Epithelial cell of proximal tubule (primary cell): ENCODE data around the gene ESPL1. TPM values are rescaled to one million over a fixed set of nuclear protein-coding genes. Genes with fewer than 3 reads are reported as not detected.

ENCODE experiments used
- DNase-seq: peaks from one replicate; pipeline ENCODE4 v3.0.0-alpha.2; 2011; ENCODE audit warnings: low read depth
- H3K4me3 ChIP-seq: 2 replicates; pipeline ENCODE4 v1.5.1; 2011; ENCODE audit warnings: low read depth, mild to moderate bottlenecking, low read length
- total RNA-seq: library from RNA; depleted of rRNA; stranded (reverse); fragments of >200 nt; gene quantifications from 2 replicates; pipeline ENCODE4 v1.2.3, GENCODE V29; 2015
- TF ChIP-seq, protein P1 (sequence below): conservative IDR thresholded peaks from 2 replicates; pipeline ENCODE4 v1.5.1; 2012; ENCODE audit warnings: low read depth, mild to moderate bottlenecking, low read length

The ESPL1 gene
- total RNA-seq, 1 donor from 2014 or later, result 40.1 TPM

DNA sequence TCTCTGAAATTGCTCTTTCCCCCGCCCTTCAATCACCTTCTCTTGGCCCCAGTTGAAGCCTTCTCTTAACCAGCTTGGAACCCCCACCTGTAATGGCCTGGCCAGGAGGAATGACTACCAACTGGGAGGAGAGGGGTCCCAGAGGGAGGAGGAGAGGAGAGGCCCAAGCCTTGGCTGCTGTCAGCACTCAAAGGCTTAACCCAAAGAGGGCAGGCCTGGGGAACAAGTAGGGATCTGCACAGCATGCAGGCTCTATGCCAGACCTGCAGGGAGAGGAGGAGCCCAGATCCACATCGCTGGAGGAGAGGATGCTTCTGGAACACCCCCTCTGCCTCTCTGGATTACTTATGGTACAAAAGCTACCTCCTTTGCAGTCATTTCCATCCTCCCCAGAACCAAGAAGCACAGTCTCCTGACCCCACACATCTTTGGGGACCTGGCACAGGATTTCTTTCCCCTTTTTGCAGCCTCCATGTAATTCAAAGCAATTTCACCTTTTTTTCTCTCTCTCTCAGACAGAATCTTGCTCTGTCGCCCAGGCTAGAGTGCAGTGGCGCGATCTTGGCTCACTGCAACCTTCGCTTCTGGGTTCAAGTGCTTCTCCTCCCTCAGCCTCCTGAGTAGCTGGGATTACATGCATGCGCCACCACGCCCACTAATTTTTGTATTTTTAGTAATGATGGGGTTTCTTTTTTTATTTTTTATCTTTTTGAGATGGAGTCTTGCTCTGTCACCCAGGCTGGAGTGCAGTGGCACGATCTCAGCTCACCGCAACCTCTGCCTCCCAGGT lies 42.3 kb upstream of the ESPL1 start:
- DNase-seq, result no peak
- H3K4me3 ChIP-seq, result no peak overlapping the region
- TF ChIP-seq, protein P1, sequence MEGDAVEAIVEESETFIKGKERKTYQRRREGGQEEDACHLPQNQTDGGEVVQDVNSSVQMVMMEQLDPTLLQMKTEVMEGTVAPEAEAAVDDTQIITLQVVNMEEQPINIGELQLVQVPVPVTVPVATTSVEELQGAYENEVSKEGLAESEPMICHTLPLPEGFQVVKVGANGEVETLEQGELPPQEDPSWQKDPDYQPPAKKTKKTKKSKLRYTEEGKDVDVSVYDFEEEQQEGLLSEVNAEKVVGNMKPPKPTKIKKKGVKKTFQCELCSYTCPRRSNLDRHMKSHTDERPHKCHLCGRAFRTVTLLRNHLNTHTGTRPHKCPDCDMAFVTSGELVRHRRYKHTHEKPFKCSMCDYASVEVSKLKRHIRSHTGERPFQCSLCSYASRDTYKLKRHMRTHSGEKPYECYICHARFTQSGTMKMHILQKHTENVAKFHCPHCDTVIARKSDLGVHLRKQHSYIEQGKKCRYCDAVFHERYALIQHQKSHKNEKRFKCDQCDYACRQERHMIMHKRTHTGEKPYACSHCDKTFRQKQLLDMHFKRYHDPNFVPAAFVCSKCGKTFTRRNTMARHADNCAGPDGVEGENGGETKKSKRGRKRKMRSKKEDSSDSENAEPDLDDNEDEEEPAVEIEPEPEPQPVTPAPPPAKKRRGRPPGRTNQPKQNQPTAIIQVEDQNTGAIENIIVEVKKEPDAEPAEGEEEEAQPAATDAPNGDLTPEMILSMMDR, result no peak

DNA sequence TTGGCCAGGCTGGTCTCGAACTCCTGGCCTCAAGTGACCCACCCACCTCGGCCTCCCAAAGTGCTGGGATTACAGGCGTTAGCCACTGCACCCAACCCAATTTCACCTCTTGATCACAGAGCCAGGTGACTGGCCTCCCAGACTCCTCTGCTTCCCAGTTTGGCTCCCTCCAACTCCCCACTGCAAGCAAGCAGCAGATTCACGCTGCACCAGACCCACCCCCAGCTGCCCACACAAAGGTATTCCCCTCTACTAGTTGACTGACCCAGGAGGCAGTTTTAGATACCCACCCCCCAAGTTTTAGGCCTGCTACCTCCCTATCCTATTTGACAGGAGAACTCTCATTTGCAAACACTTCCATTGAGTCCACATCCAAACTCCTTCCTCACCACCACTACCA lies 41.3 kb upstream of the ESPL1 start:
- TF ChIP-seq, protein P1, result no peak
- H3K4me3 ChIP-seq, result no peak overlapping the region
- no peak for DNase-seq

DNA sequence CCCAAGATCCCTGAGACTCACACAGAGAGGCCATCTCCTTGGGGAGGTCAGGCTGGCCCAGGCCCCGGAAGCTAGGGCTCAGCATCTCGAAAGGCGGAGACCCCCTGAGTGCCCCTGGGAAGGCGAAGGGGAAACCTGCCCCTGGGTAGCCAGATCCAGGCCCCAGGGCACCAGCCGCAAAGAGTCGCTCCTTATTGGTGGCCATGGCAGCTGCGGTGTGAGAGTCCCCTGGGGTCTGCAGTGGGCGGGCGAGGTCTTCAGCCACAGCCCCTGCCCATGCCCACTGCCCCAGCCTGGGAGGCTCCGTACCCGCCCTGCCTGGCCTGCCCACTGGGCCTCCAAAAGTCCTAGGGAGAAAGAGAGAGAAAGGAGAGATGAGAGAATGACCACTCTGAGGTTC lies 40.8 kb upstream of the ESPL1 start:
- no peak overlapping the region for H3K4me3 ChIP-seq
- no peak for DNase-seq
- TF ChIP-seq, protein P1, result no peak

DNA sequence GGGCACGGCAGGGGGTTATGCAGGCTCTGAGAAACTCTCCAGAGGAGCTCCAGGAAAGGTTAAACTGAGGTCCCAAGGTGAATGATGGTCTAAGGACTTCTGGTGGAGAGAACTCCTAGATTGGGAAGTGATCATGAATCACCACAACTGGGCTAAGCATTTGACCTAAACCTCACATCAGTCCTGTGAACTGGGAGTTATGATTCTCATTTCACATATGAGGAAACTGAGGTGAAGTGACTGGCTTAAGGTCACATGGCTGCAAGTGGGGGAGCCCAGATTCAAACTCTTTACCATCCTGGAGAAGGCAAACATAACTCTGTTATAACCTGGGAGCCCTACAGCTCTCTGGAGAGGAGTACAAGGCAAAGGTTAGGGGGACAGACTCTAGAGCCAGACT lies 40.3 kb upstream of the ESPL1 start:
- H3K4me3 ChIP-seq, result no peak overlapping the region
- TF ChIP-seq, protein P1, result no peak
- no peak for DNase-seq

DNA sequence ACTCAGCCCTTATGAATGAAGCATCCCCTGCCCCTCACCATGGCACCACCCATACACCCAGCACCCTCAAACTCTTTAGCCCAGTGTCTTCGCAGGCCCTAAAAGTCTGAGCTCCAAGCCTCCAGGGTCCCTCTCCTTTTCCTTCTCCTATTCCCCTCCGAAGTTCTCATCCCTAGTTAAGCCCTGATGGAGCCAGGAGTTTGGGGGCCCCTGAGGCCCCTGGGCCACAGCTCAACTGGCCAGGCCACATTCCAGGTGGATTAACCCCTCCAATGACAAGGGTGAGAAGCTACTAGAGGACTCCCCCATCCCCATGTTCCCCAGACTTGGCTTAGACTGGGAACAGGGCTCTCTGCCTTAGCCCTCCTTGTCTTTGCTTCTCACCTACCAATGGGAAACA lies 38.6 kb upstream of the ESPL1 start:
- no peak for DNase-seq
- H3K4me3 ChIP-seq, result no peak overlapping the region
- TF ChIP-seq, protein P1, result no peak

DNA sequence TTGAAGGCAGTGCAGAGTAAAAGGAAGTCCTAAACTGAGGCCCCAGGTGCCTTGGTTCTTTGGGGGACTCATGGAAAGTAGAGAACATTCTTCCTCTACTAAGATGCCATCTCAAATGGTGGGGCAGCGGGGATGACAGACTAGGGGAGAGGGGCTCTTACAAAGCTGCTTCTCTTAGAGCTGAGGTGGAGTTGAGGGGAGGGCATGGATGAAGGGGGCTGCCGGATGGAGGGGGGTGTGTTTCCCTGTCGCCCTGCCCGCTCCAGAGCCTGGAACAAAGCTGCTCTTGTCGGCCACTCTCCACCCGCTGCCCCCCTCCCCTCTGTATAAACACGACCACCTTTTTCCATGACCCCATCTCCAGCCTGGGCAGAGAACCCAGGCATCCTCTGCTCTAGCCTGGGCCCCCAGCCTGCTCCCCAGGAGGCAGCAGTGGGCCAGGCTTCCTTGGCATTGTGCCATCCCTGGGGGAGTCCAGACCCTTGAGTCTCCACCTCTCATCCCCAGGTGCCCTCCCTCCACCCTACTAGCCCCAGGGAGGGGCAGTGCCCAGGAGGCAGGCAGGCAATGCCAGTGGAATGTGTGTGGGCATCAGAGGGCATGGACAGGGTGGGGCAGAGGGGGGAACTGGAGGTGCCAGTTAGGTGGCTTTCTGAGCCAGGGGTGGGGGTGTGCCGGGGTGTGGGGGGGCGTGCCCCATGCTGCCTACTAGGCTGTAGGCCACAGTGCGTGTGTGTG lies 37.8 kb upstream of the ESPL1 start:
- TF ChIP-seq, protein P1, result no peak
- no peak overlapping the region for H3K4me3 ChIP-seq
- DNase-seq, result no peak

DNA sequence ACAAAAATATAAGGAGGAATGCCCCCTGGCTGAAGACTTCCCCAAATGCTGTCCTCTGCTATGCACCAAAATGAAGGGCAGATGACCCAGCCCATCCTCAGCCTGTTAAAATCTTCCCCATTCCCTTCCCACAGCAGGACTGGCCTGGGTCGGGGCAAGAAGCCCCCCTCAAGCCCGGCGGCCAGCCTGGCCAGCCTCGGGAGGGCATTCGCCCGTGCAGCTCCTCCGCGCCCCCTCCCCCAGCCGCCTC lies 36.5 kb upstream of the ESPL1 start:
- no peak for DNase-seq
- TF ChIP-seq, protein P1, result no peak
- H3K4me3 ChIP-seq, result peak overlapping the region; percentile 66
